NCI-H526 (cell line): ENCODE results near the gene TMEM158.

ENCODE experiments used
- DNase-seq, 2 experiments: peaks; one replicate each; lab custom pipeline; 2025; lab: John Stamatoyannopoulos, UW

TMEM158 gene

GRCh38 chr3:45226206-45226915, at the start of gene TMEM158:
Gene TMEM158, minus strand, starts transcription at chr3:45226287. Its CDS starts 260 bp downstream, at chr3:45226027.
- DNase-seq = peak; percentile 22 to 78

- DNase-seq = no peak
Observed at GRCh38 chr3:45275006-45275704, 49.1 kb upstream of the TMEM158 start.

GRCh38 chr3:45273681-45274515, 47.8 kb upstream of the TMEM158 start:
- no peak for DNase-seq

GRCh38 chr3:45272828-45273470, 46.9 kb upstream of the TMEM158 start:
- no peak for DNase-seq

GRCh38 chr3:45272032-45272810, 46.1 kb upstream of the TMEM158 start:
- no peak for DNase-seq

GRCh38 chr3:45269952-45270351, 43.9 kb upstream of the TMEM158 start:
- no peak for DNase-seq

- DNase-seq = no peak
Observed at GRCh38 chr3:45267097-45267496, 41.0 kb upstream of the TMEM158 start.

GRCh38 chr3:45261333-45262110, 35.4 kb upstream of the TMEM158 start:
- no peak for DNase-seq

- no peak for DNase-seq
Observed at GRCh38 chr3:45259133-45259532, 33.0 kb upstream of the TMEM158 start.

GRCh38 chr3:45258317-45258716, 32.2 kb upstream of the TMEM158 start:
- DNase-seq = no peak

GRCh38 chr3:45253316-45253715, 27.2 kb upstream of the TMEM158 start:
- DNase-seq = no peak

- no peak for DNase-seq
Observed at GRCh38 chr3:45252826-45253225, 26.7 kb upstream of the TMEM158 start.

GRCh38 chr3:45249391-45249790, 23.3 kb upstream of the TMEM158 start:
- DNase-seq = no peak

- DNase-seq = no peak
Observed at GRCh38 chr3:45246241-45246640, 20.2 kb upstream of the TMEM158 start.

- peak in 1 of 2 experiments; percentile 79 for DNase-seq
Observed at GRCh38 chr3:45244356-45244755, 18.3 kb upstream of the TMEM158 start.

- no peak for DNase-seq
Observed at GRCh38 chr3:45241206-45241605, 15.1 kb upstream of the TMEM158 start.

- no peak for DNase-seq
Observed at GRCh38 chr3:45240292-45240691, 14.2 kb upstream of the TMEM158 start.

GRCh38 chr3:45239254-45239653, 13.2 kb upstream of the TMEM158 start:
- no peak for DNase-seq

GRCh38 chr3:45236964-45237363, 10.9 kb upstream of the TMEM158 start:
- DNase-seq = no peak

- DNase-seq = no peak
Observed at GRCh38 chr3:45235409-45235808, 9.3 kb upstream of the TMEM158 start.

- no peak for DNase-seq
Observed at GRCh38 chr3:45234250-45234649, 8.2 kb upstream of the TMEM158 start.
